DND-41 (cell line): ENCODE data around the gene PTPRK.

Source experiments
- ATAC-seq: fragments of 200-7000 bp; cut with Tn5 transposase; 3 replicates; pipeline ENCODE4 v1.9.1; 2021; ENCODE audit warnings: low read depth; ENCODE audit not compliant: insufficient read depth
- DNase-seq: peaks from one replicate; pipeline ENCODE4 v3.0.0-alpha.2; 2020
- H2AFZ ChIP-seq: 2 replicates; pipeline ENCODE4 v1.6.0; 2012; ENCODE audit warnings: low read depth, low read length
- H3K27ac ChIP-seq: 2 replicates; pipeline ENCODE4 v1.5.1; 2012; ENCODE audit warnings: low read length, inconsistent platforms
- H3K27me3 ChIP-seq: fragments of 200-600 bp; sonication (generic); 2 replicates; pipeline ENCODE4 v1.6.0; 2012; ENCODE audit warnings: low read length, mild to moderate bottlenecking, inconsistent platforms; ENCODE audit not compliant: insufficient read depth, poor library complexity
- H3K36me3 ChIP-seq: 2 replicates; pipeline ENCODE4 v1.5.1; 2012; ENCODE audit warnings: low read length, inconsistent platforms; ENCODE audit not compliant: insufficient read depth
- H3K4me1 ChIP-seq: 2 replicates; pipeline ENCODE4 v1.5.1; 2012; ENCODE audit warnings: mild to moderate bottlenecking, low read length; ENCODE audit not compliant: insufficient read depth
- H3K4me2 ChIP-seq: 2 replicates; pipeline ENCODE4 v1.6.0; 2012; ENCODE audit warnings: mild to moderate bottlenecking, moderate library complexity, low read length, inconsistent platforms; ENCODE audit not compliant: insufficient read depth
- H3K4me3 ChIP-seq, 2 experiments: fragments of 200-600 bp in 1 of 2; shearing (Covaris generic) in 1 of 2; 2 replicates each; pipeline ENCODE4 v1.5.1; 2012 to 2016; ENCODE audit warnings: inconsistent platforms in 2 of 2, low read length in 2 of 2, mild to moderate bottlenecking in 2 of 2, low read depth in 1 of 2, moderate library complexity in 1 of 2
- H3K79me2 ChIP-seq: 2 replicates; pipeline ENCODE4 v1.6.0; 2012; ENCODE audit warnings: low read length, inconsistent platforms; ENCODE audit not compliant: insufficient read depth
- H3K9ac ChIP-seq: 2 replicates; pipeline ENCODE4 v1.6.0; 2012; ENCODE audit warnings: low read depth, mild to moderate bottlenecking, inconsistent platforms, low read length, moderate library complexity
- H3K9me3 ChIP-seq: 2 replicates; pipeline ENCODE4 v1.5.1; 2012; ENCODE audit warnings: low read length, moderate library complexity, mild to moderate bottlenecking, inconsistent platforms; ENCODE audit not compliant: insufficient read depth, severe bottlenecking
- H4K20me1 ChIP-seq: 2 replicates; pipeline ENCODE4 v1.6.0; 2012; ENCODE audit warnings: low read length; ENCODE audit not compliant: insufficient read depth
- EZH2 ChIP-seq: IDR thresholded peaks from 3 replicates; pipeline ENCODE4 v1.6.1; 2012; ENCODE audit warnings: borderline replicate concordance, low read depth, mild to moderate bottlenecking, moderate library complexity, low read length, inconsistent platforms; ENCODE audit not compliant: severe bottlenecking
- TF ChIP-seq, protein P1 (sequence below): IDR thresholded peaks from 2 replicates; pipeline ENCODE4 v1.5.1; 2012; ENCODE audit warnings: borderline replicate concordance, low read length, moderate library complexity, mild to moderate bottlenecking; ENCODE audit not compliant: poor library complexity, severe bottlenecking; ENCODE audit errors: extremely low read depth

The PTPRK gene

DNA sequence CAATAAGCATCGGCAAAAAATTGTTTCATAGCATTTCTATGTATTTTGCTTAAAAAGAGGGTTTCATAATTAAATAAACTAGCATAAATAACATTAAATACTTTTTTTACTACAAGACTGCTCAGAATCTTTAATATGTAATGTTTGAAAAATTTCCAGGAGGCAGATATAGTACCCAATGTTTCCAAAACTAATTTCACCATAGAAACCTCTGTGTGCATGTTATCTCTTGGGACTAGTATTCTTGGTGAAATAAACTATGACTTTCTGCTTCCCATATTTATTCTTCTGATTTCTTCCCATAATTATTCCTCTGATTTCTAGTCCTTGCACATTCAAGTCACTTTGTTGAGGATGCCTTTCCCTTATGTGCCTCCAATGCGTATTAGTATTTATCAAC is 94.5 kb downstream of the PTPRK start:
- Histone ChIP-seq H2AFZ (no peak overlapping the region), H3K9me3 (no peaks in the 10 kb centered on the region), H3K27ac (no peak overlapping the region), H3K36me3 (no peaks in the 10 kb centered on the region), H3K4me3 (no peak overlapping the region), H3K27me3 (no peaks in the 10 kb centered on the region), H3K79me2 (no peaks in the 10 kb centered on the region), H3K9ac (no peak overlapping the region), H3K4me2 (no peak overlapping the region), H3K4me1 (no peaks in the 10 kb centered on the region), H4K20me1 (no peaks in the 10 kb centered on the region)
- ATAC-seq (no peak), DNase-seq (no peak)
- TF ChIP-seq, protein P1, sequence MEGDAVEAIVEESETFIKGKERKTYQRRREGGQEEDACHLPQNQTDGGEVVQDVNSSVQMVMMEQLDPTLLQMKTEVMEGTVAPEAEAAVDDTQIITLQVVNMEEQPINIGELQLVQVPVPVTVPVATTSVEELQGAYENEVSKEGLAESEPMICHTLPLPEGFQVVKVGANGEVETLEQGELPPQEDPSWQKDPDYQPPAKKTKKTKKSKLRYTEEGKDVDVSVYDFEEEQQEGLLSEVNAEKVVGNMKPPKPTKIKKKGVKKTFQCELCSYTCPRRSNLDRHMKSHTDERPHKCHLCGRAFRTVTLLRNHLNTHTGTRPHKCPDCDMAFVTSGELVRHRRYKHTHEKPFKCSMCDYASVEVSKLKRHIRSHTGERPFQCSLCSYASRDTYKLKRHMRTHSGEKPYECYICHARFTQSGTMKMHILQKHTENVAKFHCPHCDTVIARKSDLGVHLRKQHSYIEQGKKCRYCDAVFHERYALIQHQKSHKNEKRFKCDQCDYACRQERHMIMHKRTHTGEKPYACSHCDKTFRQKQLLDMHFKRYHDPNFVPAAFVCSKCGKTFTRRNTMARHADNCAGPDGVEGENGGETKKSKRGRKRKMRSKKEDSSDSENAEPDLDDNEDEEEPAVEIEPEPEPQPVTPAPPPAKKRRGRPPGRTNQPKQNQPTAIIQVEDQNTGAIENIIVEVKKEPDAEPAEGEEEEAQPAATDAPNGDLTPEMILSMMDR = no peak
- no peak for TF ChIP-seq EZH2

DNA sequence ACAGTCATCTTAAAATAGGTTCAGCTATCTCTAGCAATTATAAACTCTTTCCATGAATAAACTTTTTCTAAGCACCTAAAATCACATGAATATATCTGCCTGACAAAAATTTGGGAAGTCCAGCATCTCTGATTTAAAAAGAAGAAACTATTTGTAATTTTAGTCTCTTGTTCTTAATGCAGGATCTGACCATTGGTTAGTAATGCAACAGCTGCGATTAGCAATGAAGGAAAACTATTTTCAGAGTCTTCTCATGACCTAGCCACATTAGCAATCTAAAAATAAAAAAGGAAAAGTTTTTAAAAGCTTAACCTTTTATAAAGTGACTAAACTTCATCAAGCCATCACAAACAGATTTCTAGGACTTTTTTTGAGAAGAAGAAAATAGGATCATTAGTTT is 97.5 kb downstream of the PTPRK start:
- no peaks in the 10 kb centered on the region for H3K4me1 ChIP-seq
- no peak overlapping the region for H2AFZ ChIP-seq
- ATAC-seq = no peak
- H3K36me3 ChIP-seq = no peaks in the 10 kb centered on the region
- no peaks in the 10 kb centered on the region for H3K27me3 ChIP-seq
- DNase-seq = no peak
- TF ChIP-seq, protein P1 = no peak
- no peak for TF ChIP-seq EZH2
- H3K9ac ChIP-seq = no peak overlapping the region
- H3K79me2 ChIP-seq = no peaks in the 10 kb centered on the region
- no peak overlapping the region for H3K27ac ChIP-seq
- no peak overlapping the region for H3K4me3 ChIP-seq
- H4K20me1 ChIP-seq = no peaks in the 10 kb centered on the region
- H3K4me2 ChIP-seq = no peak overlapping the region
- no peaks in the 10 kb centered on the region for H3K9me3 ChIP-seq

DNA sequence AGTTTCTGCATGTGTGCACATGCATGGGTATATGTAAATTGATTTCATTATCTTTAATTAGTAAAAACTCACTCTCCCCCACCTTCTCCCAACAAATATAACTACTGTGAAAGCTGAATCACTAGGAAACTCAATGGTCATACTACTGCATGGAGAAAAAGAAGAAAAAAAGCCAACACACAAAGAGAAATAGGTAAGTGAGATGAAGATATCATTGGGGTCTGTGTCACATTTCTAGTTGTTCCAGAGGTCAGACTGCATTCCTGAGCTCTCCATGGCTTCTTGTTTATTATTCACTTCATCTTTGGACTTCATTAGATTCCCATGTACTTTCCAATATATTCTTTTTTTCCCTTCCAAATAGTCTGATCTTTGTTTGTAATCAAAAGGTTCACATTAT is 98.2 kb downstream of the PTPRK start:
- ATAC-seq = no peak
- H3K79me2 ChIP-seq = no peaks in the 10 kb centered on the region

More for the DNA sequence above, 98.2 kb downstream of the PTPRK start:
- Histone ChIP-seq H3K9me3 (no peaks in the 10 kb centered on the region), H3K27me3 (no peaks in the 10 kb centered on the region), H3K36me3 (no peaks in the 10 kb centered on the region), H3K4me1 (no peaks in the 10 kb centered on the region), H2AFZ (no peak overlapping the region), H3K4me3 (no peak overlapping the region), H4K20me1 (no peaks in the 10 kb centered on the region), H3K9ac (no peak overlapping the region), H3K4me2 (no peak overlapping the region), H3K27ac (no peak overlapping the region)
- DNase-seq = no peak
- no peak for TF ChIP-seq EZH2
- TF ChIP-seq, protein P1 = no peak
